ENCODE results near the gene DDX51.

DDX51 gene

DNA sequence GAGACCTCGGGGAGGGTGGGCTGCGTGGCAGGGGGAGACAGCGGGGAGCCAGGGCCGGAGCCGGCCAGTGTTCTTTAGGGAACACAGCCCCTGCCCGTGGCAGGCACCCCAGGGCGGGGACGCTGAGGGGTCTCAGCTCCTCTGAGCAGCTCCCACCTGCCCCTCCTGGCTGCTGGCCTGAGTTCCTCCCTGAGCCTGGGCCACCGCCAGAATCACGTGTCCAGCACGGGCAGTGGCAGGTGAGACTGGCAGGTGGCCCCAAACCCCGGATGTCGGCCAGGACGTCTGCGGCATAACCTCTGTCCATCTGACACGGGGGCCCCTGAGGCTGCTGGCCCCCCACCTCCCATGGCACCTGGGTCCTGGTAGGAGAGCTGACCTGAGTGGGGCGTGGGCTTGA is 25.3 kb upstream of the DDX51 start:
- no peak overlapping the region for H3K27ac ChIP-seq
- TF ChIP-seq ZFX (IDR thresholded peaks at IDR 0.05; ENCODE audit: borderline replicate concordance): no peak
- TF ChIP-seq, protein P1, sequence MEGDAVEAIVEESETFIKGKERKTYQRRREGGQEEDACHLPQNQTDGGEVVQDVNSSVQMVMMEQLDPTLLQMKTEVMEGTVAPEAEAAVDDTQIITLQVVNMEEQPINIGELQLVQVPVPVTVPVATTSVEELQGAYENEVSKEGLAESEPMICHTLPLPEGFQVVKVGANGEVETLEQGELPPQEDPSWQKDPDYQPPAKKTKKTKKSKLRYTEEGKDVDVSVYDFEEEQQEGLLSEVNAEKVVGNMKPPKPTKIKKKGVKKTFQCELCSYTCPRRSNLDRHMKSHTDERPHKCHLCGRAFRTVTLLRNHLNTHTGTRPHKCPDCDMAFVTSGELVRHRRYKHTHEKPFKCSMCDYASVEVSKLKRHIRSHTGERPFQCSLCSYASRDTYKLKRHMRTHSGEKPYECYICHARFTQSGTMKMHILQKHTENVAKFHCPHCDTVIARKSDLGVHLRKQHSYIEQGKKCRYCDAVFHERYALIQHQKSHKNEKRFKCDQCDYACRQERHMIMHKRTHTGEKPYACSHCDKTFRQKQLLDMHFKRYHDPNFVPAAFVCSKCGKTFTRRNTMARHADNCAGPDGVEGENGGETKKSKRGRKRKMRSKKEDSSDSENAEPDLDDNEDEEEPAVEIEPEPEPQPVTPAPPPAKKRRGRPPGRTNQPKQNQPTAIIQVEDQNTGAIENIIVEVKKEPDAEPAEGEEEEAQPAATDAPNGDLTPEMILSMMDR (IDR thresholded peaks at IDR 0.05): no peak

DNA sequence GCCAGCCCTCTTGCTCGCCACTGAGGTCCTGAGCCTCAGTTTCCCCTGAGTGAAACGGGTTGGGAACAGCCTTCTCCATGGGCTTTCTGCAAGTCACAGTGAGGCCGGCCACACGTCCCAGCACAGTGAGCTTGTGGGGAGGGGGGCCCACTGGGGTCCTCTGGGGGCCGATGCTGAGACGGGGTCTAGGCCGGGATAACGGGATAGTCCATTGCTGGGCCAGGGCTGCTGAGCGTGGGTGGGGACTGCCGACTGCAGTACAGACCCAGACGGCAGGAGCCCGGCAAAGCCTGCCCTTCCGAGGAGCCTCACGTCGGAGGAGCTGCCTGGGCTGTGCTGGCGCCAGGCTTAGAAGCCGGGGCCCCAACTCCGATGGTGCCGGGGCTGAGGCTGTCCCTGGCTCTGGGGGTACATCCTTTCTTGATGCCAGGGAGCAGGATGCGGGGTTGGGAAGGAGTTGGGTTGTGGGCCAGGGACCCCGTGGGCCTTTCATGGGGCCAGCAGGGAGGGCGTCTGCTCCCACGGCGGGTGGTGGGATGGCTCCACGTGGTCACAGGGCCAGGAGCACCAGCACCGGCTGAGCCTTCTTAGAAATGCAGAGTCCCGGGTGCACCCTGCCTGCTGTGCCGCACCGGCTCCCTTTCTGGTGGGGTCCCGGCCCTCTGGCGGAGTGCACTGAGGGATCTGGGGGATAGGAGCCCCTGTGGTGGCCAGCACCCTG is 24.4 kb upstream of the DDX51 start:
- no peak overlapping the region for H3K27ac ChIP-seq

DNA sequence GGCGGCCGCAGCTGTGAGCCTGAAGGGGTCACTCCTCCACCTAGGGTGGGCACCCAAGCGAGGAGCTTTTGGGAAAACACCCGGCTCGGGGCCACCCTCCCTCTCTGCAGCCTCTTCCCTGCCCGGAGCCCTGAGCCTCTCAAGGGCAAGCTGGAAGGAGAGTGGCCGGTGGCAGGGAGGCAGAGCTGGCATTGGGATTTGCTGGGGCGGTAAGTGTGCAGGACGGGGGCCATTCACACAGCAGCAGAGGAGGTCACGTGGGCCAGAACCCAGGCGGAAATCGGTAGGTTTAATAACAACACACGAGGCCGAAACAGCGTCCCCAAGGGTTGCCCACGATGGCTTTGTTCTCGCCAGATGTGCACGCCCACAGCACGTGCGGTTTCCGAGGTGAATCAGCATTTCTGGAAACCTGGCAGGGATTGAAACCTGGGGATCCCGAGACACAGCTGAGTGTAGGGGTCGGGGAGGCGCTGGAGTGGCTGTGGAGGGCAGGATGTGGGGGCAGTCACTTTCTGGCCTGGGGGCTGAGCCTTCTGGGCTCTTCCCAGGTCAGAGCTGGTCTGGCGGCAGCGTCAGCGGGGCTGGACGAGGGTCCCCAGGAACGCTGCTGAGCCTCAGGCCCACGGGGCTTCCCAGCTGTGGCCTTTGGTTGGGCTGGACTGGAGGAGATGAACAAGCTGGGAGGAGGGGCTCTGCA is 23.6 kb upstream of the DDX51 start:
- no peak overlapping the region for H3K27ac ChIP-seq
- TF ChIP-seq ZFX (IDR thresholded peaks at IDR 0.05; ENCODE audit: borderline replicate concordance): no peak
- TF ChIP-seq, protein P1 (IDR thresholded peaks at IDR 0.05): no peak

More for the DNA sequence above, 24.4 kb upstream of the DDX51 start:
- TF ChIP-seq, protein P1 (IDR thresholded peaks at IDR 0.05): no peak
- TF ChIP-seq ZFX (IDR thresholded peaks at IDR 0.05; ENCODE audit: borderline replicate concordance): no peak

DNA sequence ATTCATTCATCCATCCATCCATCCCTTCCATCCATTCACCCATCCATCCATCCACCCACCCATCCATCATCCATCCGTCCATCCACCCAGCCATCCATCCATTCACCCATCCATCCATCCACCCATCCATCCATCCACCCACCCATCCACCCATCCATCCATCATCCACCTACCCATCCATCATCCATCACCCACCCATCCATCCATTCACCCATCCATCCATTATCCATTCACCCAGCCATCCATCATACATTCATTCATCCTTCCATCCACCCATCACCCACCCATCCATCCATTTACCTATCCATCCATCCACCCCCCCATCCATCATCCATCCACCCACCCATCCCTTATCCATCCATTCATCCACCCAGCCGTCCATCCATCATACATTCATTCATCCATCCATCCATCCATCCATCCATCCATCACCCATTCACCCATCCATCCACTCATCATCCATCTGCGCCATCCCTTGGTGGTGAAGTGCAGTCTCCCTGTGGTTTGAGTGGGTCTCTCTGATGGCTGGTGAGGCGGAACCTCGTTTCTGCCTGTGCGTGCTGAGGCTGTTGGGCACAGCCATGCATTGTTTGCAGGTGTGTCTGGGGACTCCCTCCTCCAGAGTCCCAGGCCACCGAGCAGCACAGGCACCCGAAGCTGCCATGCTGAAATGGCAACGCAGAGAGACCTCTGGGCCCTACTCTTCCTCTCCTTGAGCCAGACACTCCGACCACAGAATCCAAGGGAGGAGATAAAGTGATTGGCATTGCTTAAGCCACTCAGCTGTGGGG is 22.9 kb upstream of the DDX51 start:
- TF ChIP-seq ZFX (IDR thresholded peaks at IDR 0.05; ENCODE audit: borderline replicate concordance): no peak
- TF ChIP-seq, protein P1 (IDR thresholded peaks at IDR 0.05): no peak
- no peak overlapping the region for H3K27ac ChIP-seq

DNA sequence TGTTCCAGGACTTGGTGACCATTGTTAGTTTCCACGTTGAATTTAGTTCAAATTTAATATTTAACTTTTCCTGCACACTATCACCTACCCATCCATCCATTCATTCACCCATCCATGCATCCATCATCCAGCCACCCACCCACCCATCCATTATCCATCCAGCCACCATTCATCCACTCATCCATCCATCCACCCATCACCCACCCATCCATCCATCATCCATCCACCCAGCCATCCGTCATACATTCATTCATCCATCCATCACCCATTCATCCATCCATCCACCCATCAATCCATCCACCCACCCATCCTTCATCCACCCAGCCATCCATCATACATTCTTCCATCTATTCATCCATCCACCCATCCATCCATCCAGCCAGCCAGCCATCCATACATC is 22.0 kb upstream of the DDX51 start:
- H3K27ac ChIP-seq: no peak overlapping the region
- TF ChIP-seq, protein P1 (IDR thresholded peaks at IDR 0.05): no peak
- no peak for TF ChIP-seq ZFX (IDR thresholded peaks at IDR 0.05; ENCODE audit: borderline replicate concordance)

DNA sequence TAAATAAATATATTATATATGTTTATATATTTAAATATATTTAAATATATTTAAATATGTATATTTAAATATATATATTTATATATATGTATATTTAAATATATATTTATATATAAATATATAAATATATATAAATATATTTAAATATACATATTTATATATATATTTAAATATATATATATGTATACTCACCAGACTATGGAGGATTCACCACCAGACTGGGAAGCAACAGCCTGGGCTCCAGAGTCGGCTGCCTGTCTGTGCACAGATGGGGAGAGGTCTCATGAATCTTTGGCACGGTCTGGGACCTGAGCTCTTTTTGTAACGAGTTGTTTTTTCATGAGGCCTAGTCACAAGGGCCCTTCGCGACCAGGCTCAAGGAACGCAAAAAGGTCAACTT is 21.5 kb upstream of the DDX51 start:
- TF ChIP-seq ZFX (IDR thresholded peaks at IDR 0.05; ENCODE audit: borderline replicate concordance): no peak
- TF ChIP-seq, protein P1 (IDR thresholded peaks at IDR 0.05): no peak
- H3K27ac ChIP-seq: no peak overlapping the region

Measured in 22Rv1 (cell line).